C4-2B (cell line): ENCODE data around the gene PLA2G4A.

Source experiments
- CTCF ChIP-seq: fragments of 450-650 bp; conservative IDR thresholded peaks from 2 replicates; pipeline ENCODE4 v1.5.1; 2017; ENCODE audit warnings: mild to moderate bottlenecking
- ZFX ChIP-seq: fragments of 450-650 bp; IDR thresholded peaks from 2 replicates; pipeline ENCODE4 v1.6.1; 2017

- TF ChIP-seq CTCF (no peak), ZFX (no peak)
These were observed 75.6 kb downstream of the PLA2G4A start for GRCh38 chr1:186904361-186904760.
